Activated CD4-positive, alpha-beta T cell treated with anti-CD3 and anti-CD28 coated beads for 48 hours (primary cell): ENCODE data around the gene MAD1L1.

Experiments used
- DNase-seq: peaks from one replicate; pipeline ENCODE4 v3.0.0-alpha.2; 2020

MAD1L1 gene

GRCh38 chr7:1915956-1916600, 316.7 kb downstream of the MAD1L1 start:
- no peak for DNase-seq

- no peak for DNase-seq
These were observed 317.4 kb downstream of the MAD1L1 start for GRCh38 chr7:1915326-1915725.

GRCh38 chr7:1914743-1915142, 318.0 kb downstream of the MAD1L1 start:
- no peak for DNase-seq

GRCh38 chr7:1914321-1914720, 318.4 kb downstream of the MAD1L1 start:
- no peak for DNase-seq

GRCh38 chr7:1913466-1914282, 319.1 kb downstream of the MAD1L1 start:
- no peak for DNase-seq

- DNase-seq: no peak
These were observed 319.9 kb downstream of the MAD1L1 start for GRCh38 chr7:1912593-1913465.

- no peak for DNase-seq
These were observed 321.2 kb downstream of the MAD1L1 start for GRCh38 chr7:1911571-1911970.

- no peak for DNase-seq
These were observed 321.9 kb downstream of the MAD1L1 start for GRCh38 chr7:1910827-1911226.

- no peak for DNase-seq
These were observed 322.6 kb downstream of the MAD1L1 start for GRCh38 chr7:1910081-1910685.

- DNase-seq: no peak
These were observed 323.3 kb downstream of the MAD1L1 start for GRCh38 chr7:1909476-1909875.

- DNase-seq: no peak
These were observed 323.8 kb downstream of the MAD1L1 start for GRCh38 chr7:1908823-1909420.

GRCh38 chr7:1907751-1908365, 324.9 kb downstream of the MAD1L1 start:
- no peak for DNase-seq

GRCh38 chr7:1906988-1907745, 325.6 kb downstream of the MAD1L1 start:
- DNase-seq: no peak

- DNase-seq: no peak
These were observed 326.5 kb downstream of the MAD1L1 start for GRCh38 chr7:1906087-1906830.

GRCh38 chr7:1902231-1902855, 330.4 kb downstream of the MAD1L1 start:
- no peak for DNase-seq

GRCh38 chr7:1901431-1902210, 331.1 kb downstream of the MAD1L1 start:
- no peak for DNase-seq

- no peak for DNase-seq
These were observed 331.9 kb downstream of the MAD1L1 start for GRCh38 chr7:1900847-1901246.

GRCh38 chr7:1899951-1900762, 332.6 kb downstream of the MAD1L1 start:
- no peak for DNase-seq
